ENCODE data around the gene PLK3.
"Not testable (repeated sequence)": the region's sequence is repeated elsewhere in the genome, so short reads cannot be mapped to it uniquely, and the experiment has no call there.

Gene PLK3

DNA sequence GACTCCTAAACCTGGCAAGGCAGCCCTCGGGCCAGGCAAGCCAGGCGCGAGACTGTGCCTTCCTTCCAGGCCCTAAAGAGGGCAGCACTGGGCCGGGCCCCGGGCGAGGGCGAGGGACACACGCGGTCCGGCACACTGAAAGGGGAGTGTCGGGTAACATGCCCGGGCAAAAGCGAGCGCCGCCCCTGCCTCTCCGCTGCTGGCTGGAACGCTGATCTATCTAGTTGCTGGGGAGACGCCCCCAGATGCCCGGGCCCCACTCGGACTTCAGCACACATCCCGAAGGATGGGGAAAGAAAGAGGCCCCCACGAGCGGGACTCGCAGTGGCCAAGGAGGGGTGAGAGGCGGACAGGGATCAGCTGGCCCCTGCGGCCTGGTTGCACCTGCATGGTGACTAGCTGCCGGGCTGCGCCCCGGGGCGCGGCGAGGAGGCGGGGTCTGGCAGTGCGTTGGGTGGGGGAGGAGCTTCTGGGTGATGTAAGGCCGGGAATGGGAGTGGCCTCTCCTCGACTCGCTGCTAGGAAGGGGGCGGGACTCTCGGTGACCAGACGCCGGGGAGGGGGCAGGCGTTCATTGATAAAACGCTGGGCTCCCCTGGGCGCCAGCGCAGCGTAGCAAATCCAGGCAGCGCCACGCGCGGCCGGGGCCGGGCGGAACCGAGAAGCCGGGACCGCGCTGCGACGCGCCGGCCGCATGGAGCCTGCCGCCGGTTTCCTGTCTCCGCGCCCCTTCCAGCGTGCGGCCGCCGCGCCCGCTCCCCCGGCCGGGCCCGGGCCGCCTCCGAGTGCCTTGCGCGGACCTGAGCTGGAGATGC is at the start of gene PLK3:
TSS of gene PLK3 (plus strand) at position 608 of the 815 bp plus-strand sequence. CDS start at position 695, 87 bp downstream.
- peak; percentile 97 for DNase-seq (ENCODE audit: low read depth)

DNA sequence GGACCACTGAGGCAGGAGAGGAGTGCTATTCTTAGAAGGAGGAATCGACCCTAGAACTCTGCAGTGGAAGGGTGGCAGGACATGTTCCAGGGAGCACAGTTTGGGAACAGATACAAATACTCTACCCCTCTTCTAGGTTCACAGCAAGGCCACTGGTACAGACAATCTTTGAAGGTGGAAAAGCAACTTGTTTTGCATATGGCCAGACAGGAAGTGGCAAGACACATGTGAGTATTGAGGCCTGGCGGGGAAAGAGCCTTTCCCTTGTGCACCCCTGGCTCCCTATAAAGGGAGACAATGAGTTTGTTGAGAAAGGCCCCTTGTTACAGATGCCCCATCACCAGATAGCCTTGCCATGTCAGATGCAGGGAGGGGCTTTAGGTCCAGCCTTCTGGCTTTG is 42.8 kb upstream of the PLK3 start:
- no peak for DNase-seq (ENCODE audit: low read depth)

DNA sequence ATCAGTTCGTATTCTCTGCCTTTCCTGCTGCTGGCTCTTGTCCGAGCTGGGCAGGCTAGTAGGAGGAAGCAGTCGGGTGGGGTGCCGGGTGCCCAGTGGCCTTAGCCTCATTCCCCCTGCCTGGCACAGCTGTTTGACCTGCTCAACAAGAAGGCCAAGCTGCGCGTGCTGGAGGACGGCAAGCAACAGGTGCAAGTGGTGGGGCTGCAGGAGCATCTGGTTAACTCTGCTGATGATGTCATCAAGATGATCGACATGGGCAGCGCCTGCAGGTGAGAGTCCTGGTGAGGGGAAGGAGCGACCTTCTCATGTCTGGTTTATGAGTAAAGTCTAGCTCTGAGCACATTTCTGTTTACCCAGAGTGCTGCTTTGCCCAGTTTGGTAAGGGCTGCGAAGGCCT is 41.1 kb upstream of the PLK3 start:
- no peak for DNase-seq (ENCODE audit: low read depth)

DNA sequence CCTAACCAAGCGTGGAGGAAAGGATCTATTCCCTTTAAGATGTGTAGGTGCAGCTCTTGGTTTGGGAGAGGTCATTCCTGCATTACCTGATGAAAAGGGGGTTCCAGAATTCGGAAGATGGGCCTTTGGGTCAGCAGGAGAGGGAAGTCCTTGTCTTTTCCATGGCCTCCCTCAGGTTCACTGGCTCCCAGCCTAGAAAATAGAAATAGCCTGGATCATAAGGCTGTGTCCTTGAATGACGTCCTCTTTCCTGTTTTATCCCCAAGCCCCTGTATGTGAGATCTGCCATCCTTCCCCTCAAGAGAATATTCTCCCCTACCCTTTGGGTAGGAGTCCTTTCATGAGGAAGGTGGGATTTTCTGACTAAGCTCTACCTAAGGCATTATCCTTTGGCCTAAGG is 39.3 kb upstream of the PLK3 start:
- no peak for DNase-seq (ENCODE audit: low read depth)

GRCh38 chr1:44766421-44766820 is 33.8 kb upstream of the PLK3 start:
- not testable (repeated sequence) for DNase-seq (ENCODE audit: low read depth)

- DNase-seq (ENCODE audit: low read depth), result peak; percentile 92
These were observed 24.9 kb upstream of the PLK3 start, which contains the start of gene RPS8 for GRCh38 chr1:44775078-44775929. RPS8 (plus strand) TSS chr1:44775540; CDS start chr1:44775597, 57 bp downstream.

GRCh38 chr1:44775930-44776729 is 24.0 kb upstream of the PLK3 start:
- DNase-seq (ENCODE audit: low read depth), result no peak

DNA sequence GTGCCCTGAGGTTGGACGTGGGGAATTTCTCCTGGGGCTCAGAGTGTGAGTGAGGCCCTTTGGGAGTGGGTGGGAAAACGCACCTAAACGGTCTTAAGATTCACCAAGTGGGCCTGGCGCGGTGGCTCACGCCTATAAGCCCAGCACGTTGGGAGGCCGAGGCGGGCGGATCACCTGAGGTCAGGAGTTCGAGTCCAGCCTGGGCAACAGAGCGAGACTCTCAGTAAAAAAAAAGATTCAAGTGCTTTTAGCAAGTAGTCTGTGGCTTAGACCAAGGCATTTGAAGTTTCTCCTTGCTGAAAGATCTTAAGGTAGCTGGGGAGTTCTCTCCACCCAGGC is 23.5 kb upstream of the PLK3 start:
- no peak for DNase-seq (ENCODE audit: low read depth)

- no peak for DNase-seq (ENCODE audit: low read depth)
These were observed 22.6 kb upstream of the PLK3 start for GRCh38 chr1:44777547-44777946.

GRCh38 chr1:44777969-44778635 is 22.1 kb upstream of the PLK3 start:
- no peak for DNase-seq (ENCODE audit: low read depth)

GRCh38 chr1:44778705-44779576 is 21.2 kb upstream of the PLK3 start:
- DNase-seq (ENCODE audit: low read depth), result no peak

DNA sequence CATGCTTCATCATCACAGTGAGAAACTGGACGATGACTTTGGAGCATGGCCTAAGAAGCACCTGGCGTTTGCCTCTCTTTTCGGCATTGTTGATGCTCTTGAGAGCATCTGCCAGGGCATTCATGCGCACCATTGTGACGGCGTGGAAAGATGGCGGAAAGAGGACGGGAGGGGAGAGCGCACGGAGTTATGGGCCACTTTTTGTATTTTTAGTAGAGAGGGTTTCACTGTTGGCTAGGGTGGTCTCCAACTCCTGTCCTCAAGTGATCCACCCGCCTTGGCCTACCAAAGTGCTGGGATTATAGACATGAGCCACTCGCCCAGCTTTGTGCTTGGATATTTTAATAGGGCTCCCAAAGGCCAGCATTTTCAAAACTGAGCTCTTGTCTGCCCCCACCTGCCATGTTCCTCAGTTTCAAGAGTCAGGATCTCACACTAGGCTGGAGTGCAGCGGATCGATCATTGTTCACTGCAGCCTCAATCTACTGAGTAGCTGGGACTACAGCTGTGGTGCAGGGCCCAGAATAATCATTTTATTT is 19.5 kb upstream of the PLK3 start:
- DNase-seq (ENCODE audit: low read depth), result no peak

DNA sequence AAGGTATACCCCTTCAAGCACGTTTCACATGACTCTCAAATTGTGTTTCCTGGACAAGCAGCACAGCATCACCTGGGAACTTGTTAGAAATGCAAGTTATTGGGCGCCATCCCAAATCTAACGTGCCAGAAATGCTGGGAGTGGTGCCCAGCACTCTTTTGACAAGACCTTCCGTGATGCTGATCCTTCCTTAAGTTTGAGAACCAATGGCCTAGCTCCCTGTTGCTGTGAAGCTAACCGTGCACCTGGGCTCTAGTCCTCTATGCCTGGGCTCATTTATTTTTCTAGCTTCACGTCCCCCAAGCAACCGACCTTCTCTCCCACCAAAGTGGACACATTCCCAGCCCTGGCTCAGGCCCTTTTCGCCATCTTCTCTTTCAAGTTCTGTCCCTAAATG is 16.5 kb upstream of the PLK3 start:
- no peak for DNase-seq (ENCODE audit: low read depth)

DNA sequence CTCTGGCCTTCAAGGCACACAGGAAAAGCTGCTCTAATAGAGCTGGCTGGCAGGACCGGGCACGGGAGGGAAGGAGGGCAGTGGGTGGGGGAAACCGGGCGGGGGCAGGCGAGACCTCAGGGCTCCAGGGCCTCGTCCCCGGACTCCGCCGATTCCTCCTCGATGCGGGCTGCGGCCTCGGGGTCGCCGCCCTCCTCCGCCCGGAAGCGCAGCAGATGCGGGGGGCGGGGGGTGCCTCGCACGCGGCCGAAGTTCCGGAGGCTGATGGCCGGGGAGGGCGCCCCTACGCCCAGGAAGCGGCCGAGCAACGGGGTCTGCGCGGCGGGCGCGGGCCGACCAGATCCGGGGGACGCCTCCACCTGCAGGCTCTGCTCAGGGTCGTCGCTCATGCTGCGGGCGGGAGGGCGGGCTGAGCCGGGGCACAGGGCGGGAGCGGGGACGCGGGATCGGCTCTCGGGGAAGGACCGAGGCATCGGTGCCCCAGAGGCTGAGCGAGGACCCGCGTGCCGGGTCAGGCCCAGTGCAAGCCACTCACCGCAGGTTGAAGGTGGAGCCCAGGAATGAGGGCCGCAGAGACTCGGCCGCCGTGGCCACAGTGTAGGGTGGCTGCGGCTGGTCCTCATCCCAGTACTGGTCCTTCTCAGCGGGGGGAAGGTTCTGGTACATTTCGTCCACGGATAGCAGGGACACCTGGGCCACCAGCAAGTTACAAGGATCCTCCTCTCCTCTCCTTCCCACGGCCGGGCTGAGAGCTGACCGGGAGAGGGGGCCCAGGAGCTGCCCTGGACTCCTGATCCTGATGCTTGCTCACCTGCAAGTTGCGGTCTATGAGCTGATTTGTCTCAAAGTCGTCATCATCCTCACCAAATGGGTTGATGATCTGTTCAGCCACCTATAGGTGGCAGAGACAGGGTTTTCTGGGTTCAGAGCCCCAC is 15.8 kb upstream of the PLK3 start:
- DNase-seq (ENCODE audit: low read depth), result no peak

DNA sequence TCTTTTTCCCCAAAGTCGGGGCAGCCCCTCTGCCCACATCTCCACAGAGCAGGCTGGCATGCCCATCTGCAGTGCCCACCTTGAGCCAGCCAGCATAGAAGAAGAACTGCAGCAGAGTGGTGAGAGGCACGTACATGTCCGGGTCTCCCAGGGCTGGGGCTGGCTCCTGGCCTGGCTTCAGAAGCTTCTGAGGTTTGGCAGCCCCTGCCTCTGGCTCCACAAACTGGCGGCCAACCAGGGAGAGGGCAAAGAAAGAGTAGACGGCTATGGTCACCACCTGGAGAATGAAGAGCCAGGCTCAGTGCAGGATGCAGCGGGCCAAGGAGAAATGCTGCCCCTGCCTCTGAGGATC is 15.2 kb upstream of the PLK3 start:
- no peak for DNase-seq (ENCODE audit: low read depth)

GRCh38 chr1:44785501-44786137 is 14.6 kb upstream of the PLK3 start:
- no peak for DNase-seq (ENCODE audit: low read depth)

- DNase-seq (ENCODE audit: low read depth), result no peak
These were observed 13.9 kb upstream of the PLK3 start for GRCh38 chr1:44786138-44786840.

GRCh38 chr1:44786841-44787426 is 13.2 kb upstream of the PLK3 start:
- no peak for DNase-seq (ENCODE audit: low read depth)
